GM19351 (cell line): ENCODE data around the gene NKAIN2.
"Not testable (repeated sequence)": the region's sequence is repeated elsewhere in the genome, so short reads cannot be mapped to it uniquely, and the experiment has no call there.

Experiments used
- ATAC-seq: cut with Tn5 transposase; IDR thresholded peaks from one replicate; pipeline ENCODE4 v1.9.1; 2021; ENCODE audit warnings: mild to moderate bottlenecking, moderate library complexity; ENCODE audit not compliant: unreplicated experiment

NKAIN2 gene

GRCh38 chr6:123888771-123889513, 85.3 kb downstream of the NKAIN2 start:
- ATAC-seq = no peak

- no peak for ATAC-seq
Observed at GRCh38 chr6:123895346-123895745, 91.7 kb downstream of the NKAIN2 start.

- no peak for ATAC-seq
Observed at GRCh38 chr6:123895806-123896205, 92.1 kb downstream of the NKAIN2 start.

GRCh38 chr6:123896869-123897268, 93.2 kb downstream of the NKAIN2 start:
- ATAC-seq = no peak

GRCh38 chr6:123897965-123898364, 94.3 kb downstream of the NKAIN2 start:
- ATAC-seq = no peak

GRCh38 chr6:123898665-123899064, 95.0 kb downstream of the NKAIN2 start:
- no peak for ATAC-seq

GRCh38 chr6:123899745-123900144, 96.1 kb downstream of the NKAIN2 start:
- ATAC-seq = no peak

GRCh38 chr6:123901436-123901835, 97.8 kb downstream of the NKAIN2 start:
- ATAC-seq = no peak

- ATAC-seq = no peak
Observed at GRCh38 chr6:123902738-123903313, 99.2 kb downstream of the NKAIN2 start.

- no peak for ATAC-seq
Observed at GRCh38 chr6:123904228-123904627, 100.6 kb downstream of the NKAIN2 start.

GRCh38 chr6:123908797-123909196, 105.1 kb downstream of the NKAIN2 start:
- no peak for ATAC-seq

- no peak for ATAC-seq
Observed at GRCh38 chr6:123909989-123910388, 106.3 kb downstream of the NKAIN2 start.

- ATAC-seq = no peak
Observed at GRCh38 chr6:123913863-123914262, 110.2 kb downstream of the NKAIN2 start.

- ATAC-seq = not testable (repeated sequence)
Observed at GRCh38 chr6:123923379-123923778, 119.7 kb downstream of the NKAIN2 start.

- peak; percentile 84 for ATAC-seq
Observed at GRCh38 chr6:123925350-123925749, 121.7 kb downstream of the NKAIN2 start.

- no peak for ATAC-seq
Observed at GRCh38 chr6:123925842-123926399, 122.3 kb downstream of the NKAIN2 start.

GRCh38 chr6:123928529-123928928, 124.9 kb downstream of the NKAIN2 start:
- ATAC-seq = no peak

- ATAC-seq = no peak
Observed at GRCh38 chr6:123931928-123932327, 128.3 kb downstream of the NKAIN2 start.

- no peak for ATAC-seq
Observed at GRCh38 chr6:123940551-123940950, 136.9 kb downstream of the NKAIN2 start.

- no peak for ATAC-seq
Observed at GRCh38 chr6:123941855-123942254, 138.2 kb downstream of the NKAIN2 start.

- no peak for ATAC-seq
Observed at GRCh38 chr6:123945386-123945785, 141.7 kb downstream of the NKAIN2 start.

GRCh38 chr6:123953920-123954319, 150.3 kb downstream of the NKAIN2 start:
- ATAC-seq = no peak
